HG03139 (cell line): ENCODE data around the gene MT1E.
"Not testable (repeated sequence)": the region's sequence is repeated elsewhere in the genome, so short reads cannot be mapped to it uniquely, and the experiment has no call there.

ENCODE experiments used
- ATAC-seq: cut with Tn5 transposase; IDR thresholded peaks from one replicate; pipeline ENCODE4 v1.9.1; 2021; ENCODE audit not compliant: unreplicated experiment

Gene MT1E

DNA sequence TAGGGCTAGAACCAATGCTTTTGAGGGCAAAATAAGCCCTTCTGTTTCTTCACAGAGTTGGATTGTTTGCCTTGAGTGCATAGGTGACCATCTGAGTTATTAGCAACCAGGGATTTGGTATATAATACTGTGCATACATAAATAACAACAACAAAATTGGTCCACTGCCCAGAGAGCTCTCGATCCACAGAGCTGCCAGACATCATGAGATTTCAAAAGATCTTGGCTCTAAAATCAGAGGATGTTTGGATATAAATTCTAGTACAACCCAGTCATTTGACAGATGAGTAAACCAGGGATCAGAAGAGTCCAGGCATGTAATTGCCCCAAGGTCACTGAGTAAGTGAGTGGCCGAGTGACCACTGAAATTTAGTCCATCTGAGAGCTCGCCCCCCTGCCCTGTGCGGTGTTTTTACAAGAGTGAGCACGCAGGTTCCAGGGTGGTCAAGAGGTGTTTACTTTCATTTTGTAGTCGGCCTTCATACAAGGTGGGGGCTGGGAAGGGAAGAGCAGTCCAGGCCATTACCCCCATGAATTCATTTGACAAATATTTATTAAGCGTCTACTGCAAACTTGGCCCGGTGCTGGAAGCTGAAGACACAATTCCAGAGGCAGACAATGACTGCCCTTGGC, 19.0 kb upstream of the MT1E start:
- no peak for ATAC-seq

DNA sequence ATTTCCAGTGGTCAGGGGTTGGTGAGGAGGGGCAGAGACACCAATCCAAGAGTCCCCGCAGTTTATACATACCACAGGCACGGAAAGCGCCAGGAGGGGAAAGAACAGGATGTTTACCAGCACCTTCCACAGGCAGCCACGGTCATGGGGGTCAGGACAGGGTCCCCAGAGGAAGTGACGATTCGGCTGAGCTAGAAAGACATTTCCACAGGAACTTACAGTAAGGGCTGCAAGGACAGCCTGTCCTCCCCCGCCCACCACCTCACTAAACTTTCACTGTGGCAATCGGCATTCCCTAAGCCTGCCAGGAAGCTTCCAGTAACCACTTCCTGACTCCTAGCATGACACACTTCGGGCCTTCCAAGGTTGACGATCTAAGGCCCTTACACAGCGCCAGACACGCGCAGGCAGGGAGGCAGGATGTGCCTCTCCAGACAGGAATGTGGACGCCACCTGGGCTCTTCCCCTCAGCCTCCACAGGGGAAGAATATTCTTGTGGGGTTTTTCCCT, 18.4 kb upstream of the MT1E start:
- ATAC-seq = no peak

DNA sequence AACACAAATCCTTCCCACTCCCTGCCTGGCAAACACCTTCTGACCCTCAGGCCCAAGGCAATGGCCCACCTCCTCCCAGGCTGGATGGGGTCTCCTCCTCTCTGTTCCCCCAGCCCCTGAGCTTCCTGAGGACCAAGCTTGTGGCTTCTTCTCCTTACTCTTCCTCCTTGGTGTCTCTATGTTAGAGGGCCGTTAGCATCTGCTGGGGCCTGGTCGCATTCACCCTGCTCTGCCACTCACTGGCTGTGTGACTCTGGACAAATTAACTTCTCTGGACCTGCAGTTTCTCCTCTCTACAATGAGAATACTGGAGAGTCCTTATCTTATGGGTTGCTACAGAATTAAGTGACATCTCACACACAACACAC, 17.9 kb upstream of the MT1E start:
- ATAC-seq = no peak

- ATAC-seq = peak; percentile 90
Observed at GRCh38 chr16:56608043-56608875, 17.3 kb upstream of the MT1E start, which contains the start of gene MT2A. Gene MT2A, plus strand, starts transcription at chr16:56608584. Its CDS starts 72 bp downstream, at chr16:56608656.

GRCh38 chr16:56608876-56609462, 16.6 kb upstream of the MT1E start:
- ATAC-seq = no peak

DNA sequence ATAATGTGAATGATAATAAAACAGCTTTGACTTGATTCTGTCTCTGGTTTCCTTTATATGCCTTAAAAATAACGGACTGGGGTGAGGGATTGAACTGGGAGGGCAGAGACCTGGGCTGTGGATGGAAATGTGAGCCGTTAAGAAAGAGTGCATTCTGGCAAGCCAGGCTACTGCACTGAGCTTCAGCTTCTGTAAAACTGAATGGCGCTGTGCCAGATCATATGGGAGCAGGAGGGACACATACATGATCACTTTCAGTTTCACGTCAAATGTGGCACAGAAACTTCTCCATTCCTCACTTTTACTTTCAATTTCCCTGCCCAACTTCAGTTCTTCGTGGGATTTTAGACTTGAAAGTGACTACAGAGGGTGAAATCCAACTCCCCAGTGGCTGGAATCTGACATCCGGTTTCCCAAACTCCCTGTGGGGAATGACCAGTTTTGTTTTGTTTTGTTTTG, 16.1 kb upstream of the MT1E start:
- ATAC-seq = no peak

- no peak for ATAC-seq
Observed at GRCh38 chr16:56610017-56610608, 15.5 kb upstream of the MT1E start.

GRCh38 chr16:56610609-56611111, 14.9 kb upstream of the MT1E start:
- ATAC-seq = no peak

DNA sequence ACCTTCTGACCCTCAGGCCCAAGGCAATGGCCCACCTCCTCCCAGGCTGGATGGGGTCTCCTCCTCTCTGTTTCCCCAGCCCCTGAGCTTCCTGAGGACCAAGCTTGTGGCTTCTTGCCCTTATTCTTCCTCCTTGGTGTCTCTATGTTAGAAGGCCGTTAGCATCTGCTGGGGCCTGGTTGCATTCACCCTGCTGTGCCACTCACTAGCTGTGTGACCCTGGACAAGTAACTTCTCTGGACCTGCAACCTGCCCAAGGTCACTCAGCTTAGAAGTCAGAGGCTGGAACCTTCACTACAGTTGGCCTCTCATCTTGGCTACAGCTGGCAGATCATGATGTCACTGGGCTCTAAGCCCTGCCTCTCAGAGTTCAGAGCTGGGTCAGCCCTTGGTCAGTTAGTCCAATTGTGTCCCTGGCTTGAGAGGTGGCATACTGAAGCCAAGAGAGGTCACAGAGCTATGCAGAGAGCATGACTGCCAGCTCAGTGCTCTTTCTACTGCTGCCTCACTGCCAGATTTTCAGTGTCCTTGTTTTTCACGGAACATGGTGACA, 14.2 kb upstream of the MT1E start:
- no peak for ATAC-seq

- ATAC-seq = no peak
Observed at GRCh38 chr16:56613706-56614105, 11.9 kb upstream of the MT1E start.

DNA sequence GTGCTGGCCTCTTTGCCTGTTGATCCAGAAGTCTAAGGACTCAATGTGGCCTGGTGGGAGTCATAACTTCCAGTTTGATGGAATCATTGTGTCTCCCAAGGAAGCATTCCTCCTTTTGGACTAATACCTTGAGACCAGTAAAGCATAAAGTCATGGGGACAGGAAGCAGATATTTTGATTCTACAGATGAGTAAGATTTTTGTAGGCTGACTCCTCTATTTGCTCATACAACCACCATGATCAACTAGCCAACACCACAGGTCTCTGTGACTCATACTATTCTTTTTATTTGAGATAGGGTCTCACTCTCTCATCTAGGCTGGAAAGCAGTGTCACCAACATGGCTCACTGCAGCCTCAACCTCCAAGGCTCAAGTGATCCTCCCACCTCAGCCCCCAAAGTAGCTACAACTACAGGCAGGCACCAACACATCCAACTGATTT, 11.0 kb upstream of the MT1E start:
- ATAC-seq = no peak

- ATAC-seq = no peak
Observed at GRCh38 chr16:56615353-56615752, 10.2 kb upstream of the MT1E start.

DNA sequence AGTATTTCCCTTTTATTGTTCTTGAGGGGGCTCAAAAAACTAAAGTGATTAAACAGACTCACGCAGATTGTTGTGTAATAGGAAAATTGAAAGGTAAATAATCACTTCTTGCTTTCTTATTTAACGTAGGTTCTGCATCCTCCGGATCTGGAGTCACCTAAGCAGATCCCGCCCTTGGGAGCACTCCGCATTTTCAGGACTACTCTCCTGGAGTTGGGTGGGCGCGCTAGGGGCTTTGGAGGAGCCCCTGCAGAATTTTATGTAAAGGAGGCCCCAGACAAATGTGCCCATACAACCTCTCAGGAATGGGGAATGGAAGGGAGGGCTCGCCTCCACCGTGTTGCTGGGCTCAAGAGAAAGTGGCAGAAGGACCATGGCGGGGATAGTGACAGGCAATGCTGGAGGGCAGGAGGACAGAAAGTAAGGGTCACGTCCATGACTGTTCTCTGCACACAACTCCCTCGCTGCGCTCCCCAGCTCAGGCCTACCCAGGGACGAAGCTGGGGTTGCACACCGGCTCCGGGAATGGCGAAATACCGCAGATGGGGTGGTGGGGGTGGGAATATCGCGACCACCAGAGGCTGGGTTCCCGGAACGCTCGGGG, 8.9 kb upstream of the MT1E start:
- ATAC-seq = no peak

- no peak for ATAC-seq
Observed at GRCh38 chr16:56617212-56618085, 8.1 kb upstream of the MT1E start.

DNA sequence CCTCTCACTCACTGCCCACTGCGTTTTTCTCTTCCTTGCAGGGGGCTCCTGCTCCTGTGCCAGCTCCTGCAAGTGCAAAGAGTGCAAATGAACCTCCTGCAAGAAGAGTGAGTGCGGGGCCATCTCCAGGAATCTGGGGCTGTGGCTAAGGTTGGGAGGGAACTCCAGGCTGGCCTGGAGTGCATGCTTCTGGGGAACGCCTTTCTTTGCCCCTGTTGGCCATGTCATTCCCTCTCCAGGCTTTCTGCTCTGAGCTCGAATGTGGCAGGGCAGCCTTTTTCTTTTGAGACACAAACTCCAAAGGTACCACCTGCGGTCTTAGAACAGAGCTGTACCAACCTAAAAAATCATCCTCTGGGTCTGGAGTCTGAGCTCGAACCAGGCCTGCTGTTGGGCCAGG, 7.4 kb upstream of the MT1E start:
- no peak for ATAC-seq

- no peak for ATAC-seq
Observed at GRCh38 chr16:56620339-56620897, 5.2 kb upstream of the MT1E start.

DNA sequence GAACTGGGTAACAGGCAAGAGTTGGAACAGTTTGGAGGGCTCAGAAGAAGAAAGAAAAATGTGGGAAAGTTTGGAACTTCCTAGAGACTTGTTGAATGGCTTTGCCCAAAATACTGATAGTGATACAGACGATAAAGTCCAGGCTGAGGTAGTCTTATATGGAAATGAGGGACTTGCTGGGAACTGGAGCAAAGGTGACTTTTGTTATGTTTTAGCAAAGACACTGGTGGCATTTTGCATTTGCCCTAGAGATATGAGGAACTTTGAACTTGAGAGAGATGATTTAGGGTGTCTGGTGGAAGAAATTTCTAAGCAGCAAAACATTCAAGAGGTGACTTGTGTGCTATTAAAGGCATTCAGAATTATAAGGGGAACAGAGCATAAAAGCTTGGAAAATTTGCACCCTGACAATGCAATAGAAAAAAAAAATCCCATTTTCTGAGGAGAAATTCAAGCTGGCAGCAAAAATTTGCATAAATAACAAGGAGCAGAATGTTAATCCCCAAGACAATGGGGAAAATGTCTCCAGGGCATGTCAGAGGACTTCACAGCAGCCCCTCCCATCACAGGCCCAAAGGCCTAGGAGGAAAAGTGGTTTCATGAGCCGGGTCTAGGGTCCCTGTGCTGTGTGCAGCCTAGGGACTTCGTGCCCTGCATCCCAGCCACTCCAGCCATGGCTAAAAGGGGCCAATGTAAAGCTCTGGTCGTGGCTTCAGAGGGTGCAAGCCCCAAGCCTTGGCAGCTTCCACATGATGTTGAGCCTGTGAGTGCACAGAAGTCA, 3.7 kb upstream of the MT1E start:
- ATAC-seq = not testable (repeated sequence)

GRCh38 chr16:56623184-56623583, 2.4 kb upstream of the MT1E start:
- ATAC-seq = not testable (repeated sequence)
